B cell (primary cell): ENCODE measurements around the gene MIPEP. TPM values are rescaled to one million over a fixed set of nuclear protein-coding genes. Genes with fewer than 3 reads are reported as not detected.

Experiments used
- ATAC-seq: fragments of 200-7000 bp; cut with Tn5 transposase; one replicate; pipeline ENCODE4 v1.10.0; 2021; ENCODE audit warnings: low read depth, mild to moderate bottlenecking, moderate number of reproducible peaks, moderate library complexity
- CTCF ChIA-PET: fragments of 350-600 bp; sonication (Branson Sonifier 250); formaldehyde crosslinking; loops from one replicate; lab custom pipeline; 2021; ENCODE audit warnings: antibody characterized with exemption, inconsistent platforms; lab: Charles Lee
- POLR2A ChIA-PET: fragments of 350-600 bp; sonication (Branson Sonifier 250); formaldehyde crosslinking; loops from one replicate; lab custom pipeline; 2021; ENCODE audit warnings: antibody characterized with exemption; lab: Charles Lee
- DNase-seq: peaks from one replicate; pipeline ENCODE4 v3.0.0; 2013
- H2AFZ ChIP-seq: 2 replicates; pipeline ENCODE4 v1.6.1; 2012; ENCODE audit warnings: mild to moderate bottlenecking, low read depth, low read length; ENCODE audit not compliant: insufficient read depth, poor library complexity, severe bottlenecking
- H3K27ac ChIP-seq, 2 donors: 1 replicate in 1 of 2; 2 replicates in 1 of 2; pipeline ENCODE4 v1.5.1; 2012 to 2013; ENCODE audit warnings: low read length in 2 of 2, mild to moderate bottlenecking in 2 of 2, moderate library complexity in 1 of 2
- H3K27me3 ChIP-seq, 4 experiments: fragments of 200-600 bp in 1 of 4; sonication (generic) in 1 of 4; replicated peaks in 1 of 4; 1 replicate in 2 of 4; 2 replicates in 2 of 4; pipeline versions ENCODE4 v1.6.1 to v1.7.0; 2013 to 2016; ENCODE audit warnings: low read length in 3 of 4, mild to moderate bottlenecking in 2 of 4, mixed read lengths in 1 of 4, moderate library complexity in 1 of 4; ENCODE audit not compliant: insufficient read depth in 4 of 4, control insufficient read depth in 3 of 4; ENCODE audit errors: control extremely low read depth in 1 of 4
- H3K36me3 ChIP-seq, 2 experiments: replicated peaks in 1 of 2; 1 replicate in 1 of 2; 2 replicates in 1 of 2; pipeline versions ENCODE4 v1.6.1 to v1.7.1; 2013; ENCODE audit warnings: low read length in 1 of 2; ENCODE audit not compliant: insufficient read depth in 2 of 2, control insufficient read depth in 1 of 2; ENCODE audit errors: control extremely low read depth in 1 of 2, extremely low read depth in 1 of 2
- H3K4me1 ChIP-seq, 2 donors: fragments of 200-600 bp in 1 of 2; sonication (generic) in 1 of 2; 1 replicate in 1 of 2; 2 replicates in 1 of 2; pipeline versions ENCODE4 v1.5.1 to v1.6.1; 2013 to 2017; ENCODE audit warnings: low read length in 2 of 2; ENCODE audit not compliant: control insufficient read depth in 2 of 2, insufficient read depth in 2 of 2
- H3K4me2 ChIP-seq: replicated peaks from 2 replicates; pipeline ENCODE3; 2012; ENCODE audit warnings: mild to moderate bottlenecking, low read depth, low read length; ENCODE audit not compliant: poor library complexity, severe bottlenecking
- H3K4me3 ChIP-seq, 5 experiments: fragments of 200-600 bp in 1 of 5; sonication (generic) in 1 of 5; 1 replicate in 3 of 5; 2 replicates in 2 of 5; pipeline versions ENCODE4 v1.5.1 to v1.7.0; 2011 to 2016; ENCODE audit warnings: low read length in 4 of 5, mild to moderate bottlenecking in 4 of 5, low read depth in 2 of 5, control low read depth in 1 of 5, moderate library complexity in 1 of 5; ENCODE audit not compliant: insufficient read depth in 1 of 5; ENCODE audit errors: control extremely low read depth in 1 of 5, extremely low read depth in 1 of 5
- H3K79me2 ChIP-seq: fragments of 200-600 bp; sonication (generic); one replicate; pipeline ENCODE4 v1.6.0; 2016; ENCODE audit warnings: low read length; ENCODE audit not compliant: control insufficient read depth, insufficient read depth
- H3K9ac ChIP-seq: fragments of 200-600 bp; sonication (generic); 2 replicates; pipeline ENCODE4 v1.6.1; 2017; ENCODE audit warnings: mild to moderate bottlenecking, low read length, moderate library complexity
- H3K9me3 ChIP-seq, 3 donors: one replicate each; pipeline versions ENCODE4 v1.6.1 to v1.7.1; 2013; ENCODE audit warnings: low read length in 2 of 3; ENCODE audit not compliant: control insufficient read depth in 2 of 3, insufficient read depth in 1 of 3; ENCODE audit errors: control extremely low read depth in 1 of 3
- H4K20me1 ChIP-seq: 2 replicates; pipeline ENCODE4 v1.6.0; 2012; ENCODE audit warnings: mild to moderate bottlenecking, low read length; ENCODE audit not compliant: insufficient read depth, control insufficient read depth, poor library complexity, severe bottlenecking
- H3K27ac Mint-ChIP-seq: one replicate; pipeline ENCODE4 v1.8.0; 2021; ENCODE audit warnings: mixed read lengths
- H3K27me3 Mint-ChIP-seq: one replicate; pipeline ENCODE4 v1.8.0; 2021; ENCODE audit warnings: mixed read lengths
- H3K4me1 Mint-ChIP-seq: one replicate; pipeline ENCODE4 v1.8.0; 2021; ENCODE audit warnings: mixed read lengths
- H3K4me3 Mint-ChIP-seq: one replicate; pipeline ENCODE4 v1.8.0; 2021; ENCODE audit warnings: mixed read lengths
- H3K9me3 Mint-ChIP-seq: one replicate; pipeline ENCODE4 v1.8.0; 2022; ENCODE audit warnings: mixed read lengths; ENCODE audit not compliant: insufficient read depth
- EZH2 ChIP-seq: IDR thresholded peaks from 2 replicates; pipeline ENCODE4 v1.6.1; 2012; ENCODE audit warnings: borderline replicate concordance, low read depth, mild to moderate bottlenecking, moderate library complexity, low read length; ENCODE audit not compliant: insufficient read depth, poor library complexity, severe bottlenecking
- WGBS: methylation state at CpG from one replicate; pipeline ENCODE4 v1.1.5; 2013; ENCODE audit warnings: missing lambda C conversion rate; ENCODE audit not compliant: insufficient coverage; 5-methylcytosine and 5-hydroxymethylcytosine counted together
- intact Hi-C: fragments of 100-400 bp; cut with micrococcal nuclease; formaldehyde crosslinking; loops from one replicate; pipeline ENCODE4 v1.10.0; 2022
- polyA plus RNA-seq: library from polyadenylated mRNA; depleted of rRNA; stranded (reverse); fragments of >200 nt; gene quantifications from 2 replicates; pipeline ENCODE4 v1.2.3, GENCODE V29; 2012
- total RNA-seq, 2 donors: library from RNA; stranded (reverse); fragments of 120-200 nt in 1 of 2; gene quantifications; 1 replicate in 1 of 2; 2 replicates in 1 of 2; pipeline versions ENCODE4 v1.2.3 to v1.2.4, GENCODE V29; 2013 to 2022
- TF ChIP-seq, protein P1 (sequence below): fragments of 200-600 bp; IDR thresholded peaks from one replicate; pipeline ENCODE4 v1.8.0; 2022; ENCODE audit warnings: antibody characterized with exemption, mild to moderate bottlenecking

MIPEP gene
- total and polyA plus RNA-seq, 2 donors (not counting 1 experiment from before 2014, with no cell fraction given), result 6.2 to 16.9 TPM

DNA sequence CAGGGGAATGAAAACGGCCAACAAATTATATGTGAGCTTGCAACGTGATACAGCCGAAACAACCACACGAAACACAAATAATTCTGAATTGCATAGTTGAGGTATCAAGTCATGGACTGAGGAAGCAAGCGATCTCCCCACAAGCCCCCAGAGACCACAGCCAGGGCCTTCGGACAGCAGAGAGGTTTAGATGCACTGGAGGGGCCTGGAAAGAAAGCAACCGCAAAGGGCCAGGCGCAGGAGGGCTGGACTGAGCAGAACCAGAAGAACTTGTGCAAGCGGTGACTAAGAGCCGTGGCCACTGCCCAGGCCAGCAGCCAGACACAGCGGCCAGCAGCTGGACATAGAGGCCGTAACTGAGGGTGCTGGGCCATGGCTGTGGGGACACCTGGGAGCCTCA is 187.6 kb downstream of the MIPEP start:
- no peak overlapping the region for H3K27ac Mint-ChIP-seq
- no peak overlapping the region for H3K4me3 Mint-ChIP-seq
- no peaks in the 10 kb centered on the region for H3K9me3 ChIP-seq
- CTCF ChIA-PET, result no interaction called here
- intact Hi-C loops, result no loop called here
- DNase-seq, result no peak
- no peak overlapping the region for H3K9ac ChIP-seq
- ATAC-seq, result no peak
- no peaks in the 10 kb centered on the region for H4K20me1 ChIP-seq
- no peaks in the 10 kb centered on the region for H3K27me3 ChIP-seq
- no peak overlapping the region for H3K4me2 ChIP-seq
- no peaks in the 10 kb centered on the region for H3K79me2 ChIP-seq
- H3K9me3 Mint-ChIP-seq, result no peaks in the 10 kb centered on the region
- H3K36me3 ChIP-seq, result no peaks in the 10 kb centered on the region
- peaks cover 7% of the 10 kb centered on the region for H3K4me1 Mint-ChIP-seq
- no peak overlapping the region for H3K27ac ChIP-seq
- peaks cover 2 to 7% of the 10 kb centered on the region in 2 donors for H3K4me1 ChIP-seq
- WGBS, result 95% methylated on average over 9 of the region's 12 CpGs
- no peak overlapping the region for H3K4me3 ChIP-seq
- POLR2A ChIA-PET, result no interaction called here
- H3K27me3 Mint-ChIP-seq, result peaks cover 11% of the 10 kb centered on the region
- no peak for TF ChIP-seq EZH2
- TF ChIP-seq, protein P1, sequence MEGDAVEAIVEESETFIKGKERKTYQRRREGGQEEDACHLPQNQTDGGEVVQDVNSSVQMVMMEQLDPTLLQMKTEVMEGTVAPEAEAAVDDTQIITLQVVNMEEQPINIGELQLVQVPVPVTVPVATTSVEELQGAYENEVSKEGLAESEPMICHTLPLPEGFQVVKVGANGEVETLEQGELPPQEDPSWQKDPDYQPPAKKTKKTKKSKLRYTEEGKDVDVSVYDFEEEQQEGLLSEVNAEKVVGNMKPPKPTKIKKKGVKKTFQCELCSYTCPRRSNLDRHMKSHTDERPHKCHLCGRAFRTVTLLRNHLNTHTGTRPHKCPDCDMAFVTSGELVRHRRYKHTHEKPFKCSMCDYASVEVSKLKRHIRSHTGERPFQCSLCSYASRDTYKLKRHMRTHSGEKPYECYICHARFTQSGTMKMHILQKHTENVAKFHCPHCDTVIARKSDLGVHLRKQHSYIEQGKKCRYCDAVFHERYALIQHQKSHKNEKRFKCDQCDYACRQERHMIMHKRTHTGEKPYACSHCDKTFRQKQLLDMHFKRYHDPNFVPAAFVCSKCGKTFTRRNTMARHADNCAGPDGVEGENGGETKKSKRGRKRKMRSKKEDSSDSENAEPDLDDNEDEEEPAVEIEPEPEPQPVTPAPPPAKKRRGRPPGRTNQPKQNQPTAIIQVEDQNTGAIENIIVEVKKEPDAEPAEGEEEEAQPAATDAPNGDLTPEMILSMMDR, result no peak
- no peak overlapping the region for H2AFZ ChIP-seq

DNA sequence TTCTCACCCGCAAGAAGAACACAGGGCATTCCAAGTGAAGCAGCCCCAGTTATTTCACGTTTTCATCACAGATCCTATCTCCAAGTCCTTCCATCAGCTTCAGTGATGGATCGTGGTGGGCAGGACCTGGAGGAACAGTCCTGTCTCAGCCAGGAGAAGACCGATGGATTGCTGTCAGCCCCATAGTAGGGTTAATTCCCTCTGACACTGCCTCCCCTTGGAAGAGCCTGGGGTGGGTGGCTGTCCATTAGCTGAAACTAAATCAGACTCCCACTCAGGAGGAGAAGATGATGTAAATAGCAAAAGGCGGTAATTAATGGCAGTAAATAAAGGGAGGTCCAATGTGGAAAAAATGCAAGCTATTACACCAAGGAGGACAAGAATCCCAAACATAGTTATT is 188.0 kb downstream of the MIPEP start:
- Histone ChIP-seq H4K20me1 (no peaks in the 10 kb centered on the region), H3K4me2 (no peak overlapping the region), H2AFZ (no peak overlapping the region), H3K27ac (no peak overlapping the region), H3K9me3 (no peaks in the 10 kb centered on the region), H3K9ac (no peak overlapping the region), H3K36me3 (no peaks in the 10 kb centered on the region), H3K4me1 (peaks cover 6 to 12% of the 10 kb centered on the region in 2 donors), H3K79me2 (no peaks in the 10 kb centered on the region), H3K4me3 (no peak overlapping the region), H3K27me3 (no peaks in the 10 kb centered on the region)
- Mint-ChIP-seq H3K4me3 (no peak overlapping the region), H3K9me3 (no peaks in the 10 kb centered on the region), H3K27me3 (peaks cover 11% of the 10 kb centered on the region), H3K27ac (no peak overlapping the region), H3K4me1 (peaks cover 12% of the 10 kb centered on the region)
- ChIA-PET CTCF (no interaction called here), POLR2A (no interaction called here)
- intact Hi-C loops, result no loop called here
- TF ChIP-seq EZH2, result no peak
- TF ChIP-seq, protein P1, result no peak
- WGBS, result 87% methylated on average over 3 of the region's 5 CpGs
- DNase-seq (no peak), ATAC-seq (no peak)
